T-cell (primary cell): ENCODE results near the gene REXO2. TPM values are rescaled to one million over a fixed set of nuclear protein-coding genes. Genes with fewer than 3 reads are reported as not detected.

Source experiments
- ATAC-seq, 4 experiments: fragments of 200-7000 bp in 3 of 4; fragments of 150-1000 bp in 1 of 4; cut with Tn5 transposase; replicated peaks in 1 of 4; 1 replicate in 3 of 4; 2 replicates in 1 of 4; pipeline ENCODE4 v1.10.0; 2021; ENCODE audit warnings: moderate library complexity in 3 of 4, mild to moderate bottlenecking in 2 of 4, moderate number of reproducible peaks in 1 of 4
- CTCF ChIA-PET, 2 donors: fragments of 300-600 bp; sonication (Branson Sonifier 250); formaldehyde crosslinking; loops; one replicate each; lab custom pipeline; 2022; ENCODE audit warnings: antibody characterized with exemption in 2 of 2; lab: Charles Lee
- POLR2A ChIA-PET, 2 donors: fragments of 300-600 bp; sonication (Branson Sonifier 250); formaldehyde crosslinking; loops; one replicate each; lab custom pipeline; 2022; ENCODE audit warnings: antibody characterized with exemption in 2 of 2; lab: Charles Lee
- DNase-seq, 35 experiments: peaks; one replicate each; pipeline versions ENCODE4 v3.0.0 to v3.0.0-alpha.2; 2013 to 2023
- H3K27ac ChIP-seq: one replicate; pipeline ENCODE4 v1.5.1; 2013; ENCODE audit warnings: low read length
- H3K27me3 ChIP-seq, 2 experiments: replicated peaks in 1 of 2; 1 replicate in 1 of 2; 2 replicates in 1 of 2; pipeline versions ENCODE4 v1.6.1 to v1.7.0; 2013; ENCODE audit warnings: low read length in 1 of 2, mixed read lengths in 1 of 2; ENCODE audit not compliant: control insufficient read depth in 2 of 2, insufficient read depth in 2 of 2; ENCODE audit errors: extremely low read depth in 1 of 2
- H3K36me3 ChIP-seq, 2 donors: 1 replicate in 1 of 2; 2 replicates in 1 of 2; pipeline versions ENCODE4 v1.6.1 to v1.7.0; 2013; ENCODE audit warnings: low read length in 1 of 2; ENCODE audit not compliant: control insufficient read depth in 2 of 2, insufficient read depth in 1 of 2; ENCODE audit errors: extremely low read depth in 1 of 2
- H3K4me1 ChIP-seq, 2 experiments: 1 replicate in 1 of 2; 2 replicates in 1 of 2; pipeline versions ENCODE4 v1.6.1 to v1.7.0; 2013; ENCODE audit warnings: low read length in 2 of 2, mixed read lengths in 1 of 2; ENCODE audit not compliant: insufficient read depth in 2 of 2, control insufficient read depth in 1 of 2; ENCODE audit errors: extremely low read depth in 1 of 2
- H3K4me3 ChIP-seq, 2 donors: 1 replicate in 1 of 2; 2 replicates in 1 of 2; pipeline versions ENCODE4 v1.5.1 to v1.7.0; 2013; ENCODE audit warnings: mild to moderate bottlenecking in 2 of 2, low read length in 1 of 2, moderate library complexity in 1 of 2; ENCODE audit not compliant: control insufficient read depth in 1 of 2; ENCODE audit errors: extremely low read depth in 1 of 2
- H3K9me3 ChIP-seq: 2 replicates; pipeline ENCODE4 v1.7.0; 2013
- H3K27ac Mint-ChIP-seq, 2 donors: one replicate each; pipeline ENCODE4 v1.8.0; 2020 to 2021; ENCODE audit warnings: mild to moderate bottlenecking in 2 of 2, mixed read lengths in 2 of 2
- H3K27me3 Mint-ChIP-seq, 2 donors: one replicate each; pipeline ENCODE4 v1.8.0; 2021 to 2022; ENCODE audit warnings: mixed read lengths in 2 of 2
- H3K36me3 Mint-ChIP-seq: one replicate; pipeline ENCODE4 v1.8.0; 2021; ENCODE audit warnings: mixed read lengths
- H3K4me1 Mint-ChIP-seq, 3 donors: one replicate each; pipeline ENCODE4 v1.8.0; 2020 to 2022; ENCODE audit warnings: mixed read lengths in 3 of 3, mild to moderate bottlenecking in 1 of 3
- H3K4me3 Mint-ChIP-seq, 3 donors: one replicate each; pipeline ENCODE4 v1.8.0; 2020 to 2022; ENCODE audit warnings: mild to moderate bottlenecking in 3 of 3, mixed read lengths in 3 of 3, moderate library complexity in 3 of 3
- H3K9me3 Mint-ChIP-seq, 3 donors: one replicate each; pipeline ENCODE4 v1.8.0; 2020 to 2022; ENCODE audit warnings: mixed read lengths in 3 of 3
- WGBS: methylation state at CpG from one replicate; pipeline ENCODE4 v1.1.5; 2013; ENCODE audit warnings: missing lambda C conversion rate; ENCODE audit not compliant: insufficient coverage; 5-methylcytosine and 5-hydroxymethylcytosine counted together
- total RNA-seq, 35 experiments: library from RNA in 6 of 35; stranded (reverse) in 6 of 35; fragments of 120-200 nt in 1 of 35; gene quantifications; one replicate each; pipeline versions ENCODE4 v1.2.1 to v1.2.4 and lab custom pipeline; 2013 to 2026

The REXO2 gene
- total RNA-seq (10 to 100 TPM; 30.1 to 73.9 (median 63.6) TPM), total RNA-seq (lab: John Stamatoyannopoulos, UW) (11.9 to 46.3 (median 29.7) reads per million in 29 experiments)
- 67.1 TPM for total RNA-seq (2013)

DNA sequence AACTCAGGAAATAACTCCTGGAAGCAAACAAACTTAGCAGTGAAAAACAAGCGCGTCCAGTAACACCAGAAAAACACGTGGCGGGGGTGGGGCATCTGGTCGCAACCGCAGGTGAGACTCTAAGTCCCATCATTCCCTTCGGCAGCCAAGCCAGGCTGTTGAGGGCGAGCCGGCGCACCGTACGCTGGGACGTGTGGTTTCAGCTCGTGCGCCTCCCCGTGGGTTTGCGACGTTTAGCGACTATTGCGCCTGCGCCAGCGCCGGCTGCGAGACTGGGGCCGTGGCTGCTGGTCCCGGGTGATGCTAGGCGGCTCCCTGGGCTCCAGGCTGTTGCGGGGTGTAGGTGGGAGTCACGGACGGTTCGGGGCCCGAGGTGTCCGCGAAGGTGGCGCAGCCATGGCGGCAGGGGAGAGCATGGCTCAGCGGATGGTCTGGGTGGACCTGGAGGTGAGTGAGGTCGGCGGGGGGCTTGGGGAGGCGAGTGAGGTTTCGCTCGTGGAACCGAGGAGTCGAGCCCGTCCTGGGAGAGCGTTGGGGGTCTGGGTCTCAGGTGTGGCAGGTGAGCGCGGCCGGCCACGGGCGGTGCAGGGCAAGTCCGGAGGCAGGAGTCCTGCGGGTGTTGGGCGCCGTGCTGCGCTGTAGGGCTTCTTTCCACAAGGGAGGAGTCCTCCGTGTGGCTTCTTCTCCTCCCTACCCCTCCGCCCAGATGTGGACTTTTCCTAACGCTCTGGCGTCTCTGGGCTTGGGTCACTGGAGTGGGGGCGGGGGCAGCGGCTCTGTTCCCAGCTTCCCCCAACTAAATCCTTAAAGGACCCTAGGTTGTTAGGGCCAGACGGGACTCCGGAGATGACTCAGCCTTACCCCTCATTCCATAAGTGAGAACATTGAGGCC, at the start of gene REXO2:
TSS of gene REXO2 (plus strand) at position 239 of the 892 bp plus-strand sequence. CDS start at position 301, 62 bp downstream.
- Mint-ChIP-seq H3K4me3 (peak within 1 kb of the TSS; percentile 93 to 98 (median 97)), H3K4me1 (peaks cover 34 to 36% (median 36%) of the 10 kb centered on the region in 3 donors), H3K27me3 (no peaks in the 10 kb centered on the region), H3K27ac (peak within 1 kb of the TSS; percentile 87 to 89), H3K9me3 (no peaks in the 10 kb centered on the region), H3K36me3 (peaks cover 28% of the 10 kb centered on the region)
- DNase-seq (peak; percentile 85 to 97 (median 93)), ATAC-seq (peak; percentile 98 to 100 (median 99))
- ChIA-PET CTCF (interaction anchor here in 1 of 2 donors (0.6 to 1.4 kb wide), 4 partner anchors 39 to 536 kb away, joined by 3 to 7 read pairs (median 3); partner anchors contain the start of genes C11orf71 and RBM7), POLR2A (interaction anchor here (0.7 to 1.3 kb wide), 5 partner anchors 13 to 144 kb away, joined by 3 to 5 read pairs (median 4); partner anchors contain the start of genes C11orf71 (in 2 of the 2) and RBM7 (in 2 of the 2))
- Histone ChIP-seq H3K9me3 (no peaks in the 10 kb centered on the region), H3K4me3 (peak within 1 kb of the TSS; percentile 93 to 94), H3K4me1 (peaks cover 10 to 13% of the 10 kb centered on the region in 2 experiments), H3K27ac (peak within 1 kb of the TSS; percentile 40), H3K36me3 (peaks cover 0 to 10% of the 10 kb centered on the region in 2 donors), H3K27me3 (no peaks in the 10 kb centered on the region)
- under 1% methylated on average over 46 of the region's 64 CpGs for WGBS

DNA sequence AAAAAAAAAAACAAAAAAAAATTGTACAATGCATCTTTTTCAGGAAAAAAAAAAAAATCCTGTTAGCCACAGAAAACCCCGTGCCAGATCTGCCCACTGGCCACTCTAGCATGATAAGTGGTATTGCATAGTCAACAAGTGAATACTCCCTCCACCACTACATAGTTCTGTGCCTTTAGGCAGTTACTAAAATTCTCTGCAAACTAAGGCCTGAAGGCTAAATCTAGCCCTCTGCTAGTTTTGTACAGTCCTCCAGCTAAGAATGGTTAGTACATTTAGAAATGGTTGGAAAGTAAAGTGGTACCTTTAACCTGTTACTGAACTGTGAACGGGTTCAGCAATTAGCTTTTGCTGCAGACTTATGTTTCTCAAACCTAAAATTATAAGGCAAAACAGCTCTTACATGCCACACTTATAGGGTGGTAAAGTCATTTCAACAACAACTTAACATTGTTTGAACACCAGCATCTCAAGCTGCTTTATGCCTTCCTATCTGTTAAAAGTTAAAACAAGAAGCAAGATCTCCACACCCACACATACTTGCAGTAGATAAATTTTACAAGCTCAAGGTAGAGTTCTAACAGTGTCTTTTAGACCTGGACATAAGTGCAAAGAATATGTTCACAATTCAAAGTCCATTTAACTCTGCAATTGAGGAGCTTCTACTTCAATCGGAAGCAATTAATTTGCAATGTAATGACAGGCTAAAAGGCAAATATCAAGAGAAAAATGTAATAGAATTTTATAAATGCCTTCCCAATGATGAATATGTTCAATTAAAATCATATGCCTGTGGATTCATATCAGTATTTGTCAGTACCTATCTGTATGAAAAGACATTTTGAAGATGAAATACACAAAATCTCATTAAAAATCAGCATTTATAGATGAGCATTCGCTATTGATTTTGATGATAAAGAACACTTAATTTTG, 46.3 kb upstream of the REXO2 start:
- CTCF ChIA-PET, result interaction anchor here (0.6 kb wide), 2 partner anchors 581 to 1111 kb away, joined by 3 to 6 read pairs; no protein-coding TSS in a partner anchor
- Histone ChIP-seq H3K4me1 (no peaks in the 10 kb centered on the region), H3K4me3 (no peak overlapping the region), H3K27ac (no peak overlapping the region), H3K36me3 (no peaks in the 10 kb centered on the region), H3K27me3 (peaks cover 0 to 11% of the 10 kb centered on the region in 2 experiments), H3K9me3 (no peaks in the 10 kb centered on the region)
- Mint-ChIP-seq H3K27me3 (no peaks in the 10 kb centered on the region), H3K9me3 (no peaks in the 10 kb centered on the region), H3K4me3 (no peak overlapping the region), H3K27ac (no peak overlapping the region), H3K36me3 (no peaks in the 10 kb centered on the region), H3K4me1 (peaks cover 7 to 8% (median 8%) of the 10 kb centered on the region in 3 donors)
- ATAC-seq, result no peak
- POLR2A ChIA-PET, result interaction anchor here (0.6 to 0.7 kb wide), 2 partner anchors 11 to 508 kb away, joined by 4 to 10 read pairs; no protein-coding TSS in a partner anchor
- no peak for DNase-seq
- no CpG with 5 or more reads among the region's 4 CpGs for WGBS

- ChIA-PET CTCF (interaction anchor here in 1 of 2 donors (0.8 kb wide), 1 partner anchor 13 kb away, joined by 3 read pairs; no protein-coding TSS in a partner anchor), POLR2A (interaction anchor here in 1 of 2 donors (0.7 kb wide), 1 partner anchor 793 kb away, joined by 3 read pairs; no protein-coding TSS in a partner anchor)
- H3K27me3 ChIP-seq, result peaks cover 0 to under 1% of the 10 kb centered on the region in 2 experiments
- Mint-ChIP-seq H3K36me3 (no peaks in the 10 kb centered on the region), H3K9me3 (no peaks in the 10 kb centered on the region), H3K27me3 (no peaks in the 10 kb centered on the region), H3K4me1 (peaks cover 25 to 32% (median 29%) of the 10 kb centered on the region in 3 donors), H3K4me3 (no peak overlapping the region), H3K27ac (no peak overlapping the region)
- H3K36me3 ChIP-seq, result no peaks in the 10 kb centered on the region
- WGBS, result no CpG with 5 or more reads among the region's 3 CpGs
- H3K4me3 ChIP-seq, result no peak overlapping the region
- H3K27ac ChIP-seq, result no peak overlapping the region
- ATAC-seq (no peak), DNase-seq (no peak)
- peaks cover 3 to 8% of the 10 kb centered on the region in 2 experiments for H3K4me1 ChIP-seq
- no peaks in the 10 kb centered on the region for H3K9me3 ChIP-seq
Observed at GRCh38 chr11:114395736-114396135, 43.5 kb upstream of the REXO2 start.

DNA sequence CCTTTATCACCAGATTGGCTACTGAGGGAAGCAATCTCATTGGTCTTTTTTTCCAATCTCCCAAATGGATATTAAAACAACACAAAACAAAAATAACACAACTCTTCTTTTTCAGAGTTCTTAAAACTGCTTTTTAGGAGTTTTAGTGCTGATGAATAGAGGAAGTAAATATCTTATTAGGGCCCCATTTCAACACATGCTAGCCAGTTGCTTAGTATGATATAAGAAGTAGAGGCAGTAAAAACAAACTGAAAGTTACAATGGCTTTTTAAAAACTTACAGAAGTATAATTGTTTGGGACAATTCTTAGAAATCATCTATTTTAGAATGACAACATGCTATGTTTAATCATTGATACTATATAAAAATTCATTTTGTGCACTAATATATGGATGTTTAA, 42.4 kb upstream of the REXO2 start:
- H3K4me3 Mint-ChIP-seq, result no peak overlapping the region
- Histone ChIP-seq H3K4me3 (no peak overlapping the region), H3K27me3 (no peaks in the 10 kb centered on the region), H3K27ac (no peak overlapping the region), H3K9me3 (no peaks in the 10 kb centered on the region), H3K4me1 (peaks cover 3 to 13% of the 10 kb centered on the region in 2 experiments), H3K36me3 (no peaks in the 10 kb centered on the region)
- ATAC-seq (no peak), DNase-seq (no peak)
- ChIA-PET POLR2A (no interaction called here), CTCF (interaction anchor here in 1 of 2 donors (0.9 kb wide), 1 partner anchor 10 kb away, joined by 4 read pairs; no protein-coding TSS in a partner anchor)
- no peak overlapping the region for H3K27ac Mint-ChIP-seq
- H3K9me3 Mint-ChIP-seq, result no peaks in the 10 kb centered on the region
- peaks cover under 1% of the 10 kb centered on the region for H3K36me3 Mint-ChIP-seq
- peaks cover 30 to 35% (median 34%) of the 10 kb centered on the region in 3 donors for H3K4me1 Mint-ChIP-seq
- H3K27me3 Mint-ChIP-seq, result no peaks in the 10 kb centered on the region

DNA sequence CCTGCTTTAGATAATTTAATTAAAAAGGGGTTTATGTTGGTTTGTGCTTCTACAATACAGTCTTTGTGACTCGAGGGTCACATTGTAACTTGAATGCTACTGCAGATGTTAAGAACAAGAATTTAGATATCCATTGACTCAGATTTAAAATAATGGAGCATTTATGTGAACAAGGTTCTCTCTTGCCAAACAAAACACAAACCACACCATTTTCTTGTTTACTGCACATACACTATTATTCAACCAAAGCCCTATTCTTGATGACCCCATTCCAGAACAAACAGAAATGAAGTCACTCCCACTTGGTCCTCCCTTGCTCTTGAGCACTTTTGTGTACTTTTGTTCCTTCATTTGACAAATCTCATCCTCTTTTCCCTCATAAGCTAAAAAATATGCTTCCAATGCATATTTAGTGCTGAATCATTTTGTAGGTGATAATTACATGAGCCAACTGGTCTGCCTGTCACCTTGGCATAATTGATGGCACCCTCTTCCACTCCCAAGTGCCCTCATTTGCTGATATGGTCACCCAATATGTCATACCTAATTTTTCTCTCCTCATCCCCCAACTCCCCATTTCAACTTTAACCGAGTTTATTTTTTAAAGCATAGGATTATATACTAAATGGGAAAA, 41.8 kb upstream of the REXO2 start:
- no CpG with 5 or more reads among the region's 2 CpGs for WGBS
- no peaks in the 10 kb centered on the region for H3K9me3 Mint-ChIP-seq
- peaks cover 34 to 39% (median 37%) of the 10 kb centered on the region in 3 donors for H3K4me1 Mint-ChIP-seq
- Histone ChIP-seq H3K36me3 (no peaks in the 10 kb centered on the region), H3K27ac (no peak overlapping the region), H3K27me3 (no peaks in the 10 kb centered on the region), H3K9me3 (no peaks in the 10 kb centered on the region), H3K4me1 (peaks cover 8 to 13% of the 10 kb centered on the region in 2 experiments), H3K4me3 (no peak overlapping the region)
- no peak overlapping the region for H3K27ac Mint-ChIP-seq
- DNase-seq (no peak), ATAC-seq (no peak)
- H3K27me3 Mint-ChIP-seq, result no peaks in the 10 kb centered on the region
- H3K4me3 Mint-ChIP-seq, result no peak overlapping the region
- H3K36me3 Mint-ChIP-seq, result peaks cover 3% of the 10 kb centered on the region
- ChIA-PET CTCF (interaction anchor here in 1 of 2 donors (0.9 kb wide), 1 partner anchor 10 kb away, joined by 4 read pairs; no protein-coding TSS in a partner anchor), POLR2A (interaction anchor here in 1 of 2 donors (0.6 kb wide), 1 partner anchor 231 kb away, joined by 14 read pairs; no protein-coding TSS in a partner anchor)
